Glomerular visceral epithelial cell (primary cell): ENCODE data around the gene MTUS2.

Experiments
- DNase-seq: peaks from one replicate; pipeline ENCODE4 v3.0.0-alpha.2; 2016; ENCODE audit errors: extremely low spot score

The MTUS2 gene

GRCh38 chr13:28859069-28859468 lies 38.9 kb downstream of the MTUS2 start:
- DNase-seq = no peak

- no peak for DNase-seq
Observed at GRCh38 chr13:28859717-28860116, 39.6 kb downstream of the MTUS2 start.

GRCh38 chr13:28864544-28864943 lies 44.4 kb downstream of the MTUS2 start:
- DNase-seq = no peak

DNA sequence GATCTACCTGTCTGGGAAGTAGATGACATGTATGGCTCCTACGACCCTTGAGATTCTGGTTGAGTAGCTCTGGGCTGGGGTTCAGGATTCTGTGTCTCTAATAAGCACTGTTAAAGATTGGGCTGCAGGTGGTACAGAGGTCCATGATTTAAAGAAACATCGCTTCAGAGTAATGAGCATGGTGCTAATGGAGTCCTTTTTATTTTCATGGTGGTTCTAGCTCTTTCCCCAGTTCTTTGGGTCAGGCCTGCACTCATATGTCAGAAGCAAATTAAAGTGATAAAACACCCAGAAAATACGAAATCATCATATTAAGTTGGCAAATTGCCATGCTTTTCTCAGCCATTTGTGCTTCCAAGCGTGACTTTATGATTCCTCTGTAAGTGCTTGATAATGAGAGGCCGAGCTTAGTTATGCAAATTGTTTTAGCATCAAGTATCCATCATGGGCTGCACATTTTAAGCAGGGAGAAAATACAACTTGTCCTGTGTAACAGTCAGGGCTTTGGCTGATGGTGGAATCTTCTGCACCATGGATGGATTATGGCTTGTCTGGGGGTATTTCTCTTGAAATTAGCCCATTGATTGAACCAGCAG lies 45.1 kb downstream of the MTUS2 start:
- no peak for DNase-seq

DNA sequence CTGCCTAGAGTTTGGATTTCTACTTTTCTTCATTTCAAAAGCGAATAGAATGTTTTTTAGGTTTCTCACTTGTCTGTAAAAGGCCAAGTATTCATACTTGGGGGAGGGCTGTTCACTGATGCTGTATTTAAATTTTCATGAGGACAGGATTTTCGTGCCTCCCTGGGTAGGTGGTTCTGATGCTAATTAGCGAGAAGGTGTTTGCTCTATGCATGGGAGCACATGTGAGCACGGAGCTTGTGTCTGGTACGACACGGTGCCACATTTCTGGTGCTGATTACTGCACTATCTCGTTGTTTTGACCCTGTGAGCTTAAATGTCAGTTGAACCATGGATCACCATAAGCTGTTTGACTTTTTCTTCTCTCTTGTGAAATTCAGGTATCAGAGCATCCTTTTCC lies 45.8 kb downstream of the MTUS2 start:
- no peak for DNase-seq

DNA sequence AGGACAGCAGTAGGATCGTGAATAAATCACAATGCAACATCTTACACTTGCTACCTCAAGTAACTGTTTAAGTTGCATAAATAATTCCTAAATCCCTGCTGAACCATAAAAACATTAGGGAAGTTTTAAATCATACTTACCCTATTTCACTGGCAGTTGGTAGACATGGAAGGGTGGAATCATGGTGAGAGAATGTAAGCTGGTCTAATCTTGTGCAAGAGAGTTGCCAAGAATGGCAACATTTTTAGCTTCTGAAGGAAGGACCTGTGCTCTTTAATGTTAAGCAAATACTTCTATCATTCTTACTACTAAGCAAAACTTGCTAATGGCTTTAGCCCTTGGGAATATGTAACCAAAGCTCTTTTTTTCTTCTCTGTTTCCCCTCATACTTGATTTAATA lies 46.8 kb downstream of the MTUS2 start:
- no peak for DNase-seq

GRCh38 chr13:28867564-28867963 lies 47.4 kb downstream of the MTUS2 start:
- no peak for DNase-seq

DNA sequence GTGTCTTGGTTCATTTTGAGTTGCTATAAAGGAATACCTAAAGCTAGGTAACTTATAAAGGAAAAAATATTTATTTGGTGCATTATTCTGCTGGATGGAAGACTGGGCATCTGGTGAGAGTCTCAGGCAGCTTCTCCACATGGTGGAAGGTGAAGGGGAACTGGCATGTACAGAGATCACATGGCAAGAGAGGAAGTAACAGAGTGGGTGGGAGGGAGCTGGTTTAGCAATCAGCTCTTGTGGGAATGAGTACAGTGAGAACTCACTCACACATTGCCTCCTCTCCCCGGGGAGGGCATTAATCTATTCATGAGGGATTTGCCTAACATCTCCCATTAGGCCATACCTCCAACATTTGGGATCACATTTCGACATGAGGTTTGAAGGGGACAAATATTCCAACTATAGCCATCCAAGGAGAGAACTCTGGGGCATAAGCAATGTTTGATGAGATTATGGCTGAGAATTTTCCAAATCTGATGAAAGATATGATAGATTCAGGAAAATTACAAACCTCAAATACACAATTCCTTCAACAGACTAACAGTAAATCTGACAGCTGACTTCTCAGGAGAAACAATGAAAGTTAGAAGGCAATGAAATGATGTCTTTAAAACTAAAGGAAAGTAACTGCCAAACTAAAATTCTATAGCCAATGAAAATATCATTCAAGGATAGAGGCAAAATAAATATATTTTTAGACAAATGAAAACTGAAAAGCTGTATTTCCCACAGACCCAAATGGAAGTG lies 52.5 kb downstream of the MTUS2 start:
- no peak for DNase-seq

DNA sequence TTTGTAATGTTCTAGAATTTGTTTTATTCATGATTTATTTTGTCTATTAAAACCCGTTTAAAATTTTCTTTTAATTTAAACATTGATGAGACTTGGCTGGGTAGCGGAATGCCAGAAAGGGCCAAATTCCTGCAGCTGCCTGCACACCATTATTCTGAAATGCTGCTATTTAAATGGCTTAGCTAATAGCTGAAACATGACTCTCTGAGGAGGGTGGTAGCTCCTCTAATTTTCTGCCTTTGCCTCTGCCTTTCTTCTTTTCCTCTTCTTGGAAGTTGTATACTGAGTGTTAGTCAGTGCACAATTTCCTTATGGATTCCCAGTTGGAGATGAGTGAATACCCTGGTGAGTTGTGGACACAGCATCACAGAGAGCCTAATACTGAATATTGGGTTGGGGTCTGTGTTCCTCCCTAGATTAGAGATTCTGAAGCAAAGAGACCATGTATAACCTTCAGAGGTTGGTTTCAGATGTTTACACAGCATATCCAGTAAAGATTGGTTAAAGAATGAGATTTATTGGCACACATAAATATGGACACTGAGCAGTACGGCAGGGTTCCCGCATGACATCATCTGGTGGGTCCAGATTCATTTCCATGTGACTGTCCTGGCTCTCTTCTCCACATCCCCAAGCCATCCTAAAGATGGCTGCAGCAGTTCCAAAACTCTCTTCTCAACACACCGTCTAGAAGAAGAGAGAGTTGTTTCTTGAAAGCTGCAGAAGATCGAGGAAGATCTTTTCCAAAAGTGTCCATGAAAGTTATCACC lies 55.9 kb downstream of the MTUS2 start:
- DNase-seq = no peak

DNA sequence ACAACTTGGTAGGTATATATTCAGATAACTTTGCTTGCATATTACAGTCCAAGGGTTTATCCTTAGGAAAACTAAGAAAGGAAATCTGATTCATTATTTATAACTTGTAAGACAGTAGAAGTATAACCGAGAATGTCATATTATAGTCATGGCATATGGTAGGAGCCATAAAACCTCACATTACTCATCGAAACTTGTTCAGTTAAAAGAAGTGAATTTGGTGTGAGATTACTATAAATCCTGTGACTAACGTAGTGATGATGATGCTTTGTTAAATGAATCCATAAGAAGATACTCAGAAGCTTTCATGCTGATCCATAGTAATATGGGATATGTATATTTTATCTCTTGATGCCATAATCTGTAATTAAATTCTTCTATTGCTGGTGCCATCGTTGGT lies 57.3 kb downstream of the MTUS2 start:
- DNase-seq = no peak

DNA sequence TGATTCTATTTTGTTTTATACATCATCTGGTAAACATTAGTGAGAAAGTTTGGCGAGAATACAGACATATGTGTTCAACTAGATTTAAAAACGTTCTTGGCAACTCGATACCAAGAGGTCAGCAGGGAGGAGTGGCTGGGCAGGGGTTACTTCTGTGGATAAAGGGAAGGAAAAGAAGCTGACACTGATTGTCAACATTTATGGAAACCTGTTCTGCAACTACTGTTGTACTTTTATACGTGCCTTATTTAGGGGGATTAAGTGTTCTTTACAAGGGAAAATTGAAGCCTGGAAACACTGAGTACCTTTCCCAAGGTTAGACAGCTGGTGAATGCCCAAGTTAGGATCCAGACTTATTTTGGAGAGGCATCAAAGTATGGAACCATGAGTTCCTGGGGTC lies 65.0 kb downstream of the MTUS2 start:
- DNase-seq = no peak

DNA sequence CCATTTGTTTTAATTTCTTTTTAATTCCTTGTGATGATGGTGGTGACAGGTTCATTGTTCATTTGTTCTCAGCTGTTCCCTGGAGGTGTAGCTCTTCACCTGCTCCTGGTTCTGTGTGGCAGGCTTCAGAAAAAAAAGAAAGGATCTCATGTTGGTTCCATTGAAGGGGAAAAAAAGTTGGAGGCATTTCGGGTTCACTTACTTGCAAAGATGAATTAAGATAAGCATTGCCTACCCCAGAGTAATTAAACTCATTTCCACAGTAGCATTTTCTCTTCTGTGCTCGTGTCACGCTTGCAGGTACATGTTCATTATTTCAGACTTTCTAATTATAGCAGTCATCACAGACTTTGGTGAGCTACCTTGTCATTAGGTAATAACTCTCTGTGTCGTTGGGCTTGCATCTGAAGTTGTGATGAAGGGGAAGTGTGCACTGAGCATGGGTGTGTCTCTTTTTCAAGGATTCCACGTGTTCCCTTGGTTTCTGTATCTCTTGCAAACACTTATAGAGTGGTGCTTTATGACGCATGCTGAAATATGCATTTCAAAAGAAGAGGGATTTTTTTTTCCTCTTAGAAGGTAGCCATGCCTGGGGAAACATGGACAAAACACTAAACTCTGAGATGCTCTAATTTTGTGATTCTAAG lies 69.1 kb downstream of the MTUS2 start:
- no peak for DNase-seq

- DNase-seq = no peak
Observed at GRCh38 chr13:28890712-28891111, 70.6 kb downstream of the MTUS2 start.

DNA sequence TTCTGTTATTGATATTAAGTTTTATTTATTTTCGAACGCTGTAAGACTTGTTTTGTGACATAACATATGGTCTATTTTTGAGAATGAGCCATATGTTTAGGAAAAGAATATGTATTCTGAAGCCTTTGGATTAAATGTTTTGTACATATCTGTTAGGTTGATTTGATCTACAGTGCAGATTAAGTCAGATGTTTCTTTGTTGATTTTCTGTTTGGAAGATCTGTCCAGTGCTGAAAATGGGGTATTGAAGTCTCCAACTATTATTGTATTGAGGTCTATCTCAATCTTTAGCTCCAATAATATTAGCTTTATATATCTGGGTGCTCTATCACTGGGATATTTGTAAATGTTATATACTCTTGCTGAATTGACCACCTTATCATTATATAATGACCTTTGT lies 97.9 kb downstream of the MTUS2 start:
- no peak for DNase-seq

DNA sequence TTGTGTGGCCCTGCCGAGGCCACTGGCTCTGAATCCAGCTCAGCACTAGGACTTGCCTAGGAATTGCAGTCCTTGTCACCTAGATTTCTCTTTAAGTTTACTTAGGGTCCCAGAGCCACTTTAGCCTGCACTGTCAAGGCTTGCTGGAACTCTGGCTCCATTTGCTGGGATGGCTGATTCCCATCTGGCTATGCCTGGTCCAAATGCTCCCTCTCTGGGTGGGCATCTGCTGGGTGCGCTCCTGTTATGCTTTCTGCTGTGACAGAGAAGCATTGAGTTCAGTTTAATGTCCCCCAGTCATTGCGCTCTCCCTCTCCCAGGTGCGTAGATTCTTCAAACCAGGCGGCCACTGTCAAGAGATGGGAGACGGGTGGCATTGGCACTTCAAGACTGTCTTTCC lies 102.2 kb downstream of the MTUS2 start:
- DNase-seq = no peak

GRCh38 chr13:28935104-28935503 lies 115.0 kb downstream of the MTUS2 start:
- DNase-seq = no peak

DNA sequence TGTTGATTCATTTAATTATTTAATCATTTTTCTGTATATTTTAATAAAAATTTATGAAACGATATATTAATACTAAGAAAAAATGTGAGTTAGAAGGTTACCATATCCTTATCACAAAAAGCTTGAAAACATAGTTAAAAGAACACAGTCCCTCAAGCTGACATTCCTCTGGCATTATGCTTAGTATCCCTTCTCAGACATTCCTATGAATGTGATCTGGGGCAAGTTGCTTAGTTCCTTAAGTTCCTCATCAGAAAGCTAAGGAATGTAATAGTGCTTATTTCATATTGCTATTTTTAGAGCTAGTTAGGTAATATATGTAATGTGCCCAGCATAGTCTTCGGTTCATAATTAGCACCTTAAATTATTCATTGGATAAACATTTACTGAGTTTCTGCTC lies 122.8 kb downstream of the MTUS2 start:
- no peak for DNase-seq

GRCh38 chr13:28953714-28954418 lies 133.7 kb downstream of the MTUS2 start:
- no peak for DNase-seq

DNA sequence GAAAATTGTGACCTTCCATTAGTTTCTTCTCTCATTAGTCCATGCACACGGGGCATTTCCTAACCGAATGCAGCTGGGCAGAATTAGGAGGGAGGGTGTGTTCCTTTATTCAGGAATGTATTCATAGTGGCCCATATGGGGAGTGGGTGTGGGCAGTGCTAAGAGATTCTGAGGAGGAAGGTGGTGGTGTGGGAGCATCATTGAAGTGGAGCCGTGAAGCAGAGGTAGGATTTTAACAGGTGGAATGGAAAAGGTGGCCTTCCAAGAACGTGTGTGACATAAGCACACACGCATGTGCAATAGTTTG lies 134.2 kb downstream of the MTUS2 start:
- no peak for DNase-seq

DNA sequence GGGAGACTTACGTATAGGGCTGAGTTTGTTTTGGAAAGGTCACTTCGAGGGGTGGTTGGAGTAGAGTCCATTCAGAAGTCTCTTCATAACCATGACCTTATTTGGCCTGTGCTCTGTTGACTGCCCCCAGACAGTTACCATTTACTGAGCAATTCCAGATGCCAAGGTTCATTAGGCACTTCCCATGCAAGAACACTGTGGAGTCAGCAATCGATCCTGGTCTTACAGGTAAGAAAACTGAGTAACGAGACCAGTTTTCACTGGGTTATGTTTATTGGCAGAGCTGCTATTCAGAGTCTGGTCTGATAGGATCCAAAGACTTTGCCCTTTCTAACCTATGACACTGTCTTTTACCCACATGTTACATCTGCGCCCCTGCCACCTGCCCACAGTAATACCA lies 134.7 kb downstream of the MTUS2 start:
- no peak for DNase-seq

DNA sequence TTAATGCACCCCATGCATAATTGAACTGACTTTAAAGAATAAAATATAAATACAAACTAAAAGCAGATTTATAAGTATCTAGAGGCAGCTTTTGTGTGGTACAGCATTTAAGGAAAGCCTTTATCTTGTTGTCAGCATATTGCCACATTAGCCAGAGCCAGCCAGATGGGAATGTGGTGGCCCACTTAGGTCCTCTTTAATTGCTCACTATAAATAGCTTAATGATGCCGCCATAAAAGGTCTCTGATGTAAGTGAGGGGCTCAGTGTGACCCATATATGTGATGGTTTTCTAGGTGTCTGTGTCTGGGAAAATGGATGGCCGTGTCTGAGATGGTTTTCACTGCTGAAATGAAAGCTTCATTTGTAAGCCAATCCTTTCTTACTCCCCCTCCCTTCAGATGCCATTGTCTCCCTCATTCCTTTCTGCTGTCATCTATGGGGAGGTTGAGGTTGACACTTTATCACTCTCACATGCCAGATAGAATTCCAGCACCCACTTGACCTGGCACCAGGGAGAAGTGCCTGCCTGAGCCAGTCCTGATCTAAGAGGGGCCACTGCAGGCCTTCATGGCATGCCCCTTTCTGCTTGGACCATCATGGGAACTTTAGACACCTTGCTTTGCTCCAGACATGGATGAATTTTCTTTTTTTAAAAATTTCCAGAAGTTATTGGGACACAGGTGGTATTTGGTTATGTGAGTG lies 135.3 kb downstream of the MTUS2 start:
- DNase-seq = no peak

GRCh38 chr13:28958018-28958417 lies 137.9 kb downstream of the MTUS2 start:
- no peak for DNase-seq
